Liver (tissue), 9 donors: ENCODE data around the gene FGFBP1. TPM values are rescaled to one million over a fixed set of nuclear protein-coding genes. Genes with fewer than 3 reads are reported as not detected.

Source experiments
- DNase-seq: peaks from one replicate; pipeline ENCODE4 v3.0.0-alpha.2; 2017; ENCODE audit warnings: low spot score
- H3K27ac ChIP-seq, 2 donors: one replicate each; pipeline ENCODE4 v1.7.0; 2013; ENCODE audit warnings: inconsistent platforms in 2 of 2, low read length in 2 of 2, control low read depth in 1 of 2, low read depth in 1 of 2, mild to moderate bottlenecking in 1 of 2
- H3K27me3 ChIP-seq, 4 donors: one replicate each; pipeline versions ENCODE4 v1.6.1 to v1.7.0; 2013; ENCODE audit warnings: low read length in 3 of 4, inconsistent platforms in 1 of 4, mild to moderate bottlenecking in 1 of 4, moderate library complexity in 1 of 4; ENCODE audit not compliant: control insufficient read depth in 4 of 4, insufficient read depth in 4 of 4
- H3K36me3 ChIP-seq, 4 donors: one replicate each; pipeline versions ENCODE4 v1.6.1 to v1.7.0; 2013; ENCODE audit warnings: low read length in 3 of 4, mild to moderate bottlenecking in 3 of 4, low read depth in 1 of 4, moderate library complexity in 1 of 4; ENCODE audit not compliant: control insufficient read depth in 4 of 4, insufficient read depth in 3 of 4
- H3K4me1 ChIP-seq, 4 donors: one replicate each; pipeline versions ENCODE4 v1.6.1 to v1.7.0; 2013; ENCODE audit warnings: low read length in 3 of 4, mild to moderate bottlenecking in 3 of 4, moderate library complexity in 1 of 4; ENCODE audit not compliant: control insufficient read depth in 4 of 4, insufficient read depth in 4 of 4
- H3K4me3 ChIP-seq, 3 donors: one replicate each; pipeline versions ENCODE4 v1.6.1 to v1.7.0; 2013; ENCODE audit warnings: low read length in 3 of 3, control low read depth in 1 of 3, low read depth in 1 of 3, mild to moderate bottlenecking in 1 of 3
- H3K9ac ChIP-seq, 2 donors: one replicate each; pipeline ENCODE4 v1.7.0; 2013; ENCODE audit warnings: low read length in 2 of 2, mild to moderate bottlenecking in 2 of 2, moderate library complexity in 2 of 2, control low read depth in 1 of 2, low read depth in 1 of 2
- H3K9me3 ChIP-seq, 4 donors: one replicate each; pipeline versions ENCODE4 v1.6.1 to v1.7.0; 2013; ENCODE audit warnings: low read length in 3 of 4; ENCODE audit not compliant: control insufficient read depth in 4 of 4
- EGR1 ChIP-seq, 2 donors: IDR thresholded peaks; 2 replicates each; pipeline ENCODE4 v1.6.1; 2016 to 2018; ENCODE audit warnings: antibody characterized with exemption in 2 of 2, low read depth in 2 of 2
- FOXA2 ChIP-seq: IDR thresholded peaks from 2 replicates; pipeline ENCODE4 v1.6.1; 2016; ENCODE audit warnings: antibody characterized with exemption
- HNF4A ChIP-seq, 2 donors: conservative IDR thresholded peaks; 2 replicates each; pipeline ENCODE4 v1.6.1; 2016; ENCODE audit warnings: antibody characterized with exemption in 2 of 2, mild to moderate bottlenecking in 2 of 2
- HNF4G ChIP-seq: IDR thresholded peaks from 2 replicates; pipeline ENCODE4 v1.6.1; 2016; ENCODE audit warnings: antibody characterized with exemption
- JUND ChIP-seq, 2 donors: IDR thresholded peaks; 2 replicates each; pipeline ENCODE4 v1.6.1; 2016; ENCODE audit warnings: antibody characterized with exemption in 2 of 2
- RXRA ChIP-seq, 2 donors: IDR thresholded peaks; 2 replicates each; pipeline ENCODE4 v1.6.1; 2017 to 2018; ENCODE audit warnings: antibody characterized with exemption in 2 of 2, mild to moderate bottlenecking in 1 of 2
- TAF1 ChIP-seq: conservative IDR thresholded peaks from 2 replicates; pipeline ENCODE4 v1.6.1; 2016; ENCODE audit warnings: antibody characterized with exemption, mild to moderate bottlenecking
- WGBS: extraction: QIAGEN DNeasy Blood & Tissue Kit; methylation state at CpG from one replicate; pipeline ENCODE4 v1.1.7; 2013; 5-methylcytosine and 5-hydroxymethylcytosine counted together
- polyA plus RNA-seq, 2 donors: library from polyadenylated mRNA; stranded (reverse) in 1 of 2; unstranded in 1 of 2; fragments of 200-250 nt in 1 of 2; fragments of >200 nt in 1 of 2; fragmentation: Nextera tagmentation in 1 of 2; extraction: Ambion mirVana in 1 of 2; gene quantifications; one replicate each; pipeline versions ENCODE4 v1.2.1 to v1.2.3, GENCODE V29; 2013 to 2015
- total RNA-seq, 2 donors: library from RNA; depleted of rRNA; stranded (reverse); fragments of >200 nt; gene quantifications; one replicate each; pipeline ENCODE4 v1.2.3, GENCODE V29; 2014
- TF ChIP-seq, protein P1 (sequence below): fragments of 150-350 bp; IDR thresholded peaks from 2 replicates; pipeline ENCODE4 v1.5.1; 2017; ENCODE audit warnings: improper control_type of control experiment, low read depth, low read length; ENCODE audit not compliant: missing input control
- TF ChIP-seq, protein P2 (sequence below): IDR thresholded peaks from 2 replicates; pipeline ENCODE4 v1.6.1; 2016; ENCODE audit warnings: antibody characterized with exemption, mild to moderate bottlenecking
- donor health status: healthy.
- donor health status: healthy.
- donor health status: healthy.
- donor health status: healthy.
- donor health status: healthy.

Gene FGFBP1
- total and polyA plus RNA-seq, 4 donors = not detected

DNA sequence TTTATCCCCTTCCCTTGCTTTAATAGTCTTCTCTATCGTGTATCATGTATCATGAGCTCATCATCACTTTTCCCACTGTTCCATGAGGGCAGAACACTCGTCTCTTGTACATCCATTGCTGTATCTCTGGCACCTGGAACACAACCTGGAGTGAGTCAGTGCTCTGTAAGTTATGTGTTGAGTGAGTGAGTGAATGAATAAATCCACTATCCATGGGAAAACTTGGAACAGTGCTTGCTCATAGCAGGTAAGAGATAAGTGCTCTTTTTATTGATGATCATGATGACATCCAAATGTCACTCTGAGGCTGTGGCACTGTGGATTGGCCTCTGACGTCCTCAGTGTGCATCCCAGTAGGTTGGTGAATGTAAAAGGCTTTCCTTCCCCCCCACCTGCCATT lies 4.3 kb downstream of the FGFBP1 start (continued):
- TF ChIP-seq, protein P1, sequence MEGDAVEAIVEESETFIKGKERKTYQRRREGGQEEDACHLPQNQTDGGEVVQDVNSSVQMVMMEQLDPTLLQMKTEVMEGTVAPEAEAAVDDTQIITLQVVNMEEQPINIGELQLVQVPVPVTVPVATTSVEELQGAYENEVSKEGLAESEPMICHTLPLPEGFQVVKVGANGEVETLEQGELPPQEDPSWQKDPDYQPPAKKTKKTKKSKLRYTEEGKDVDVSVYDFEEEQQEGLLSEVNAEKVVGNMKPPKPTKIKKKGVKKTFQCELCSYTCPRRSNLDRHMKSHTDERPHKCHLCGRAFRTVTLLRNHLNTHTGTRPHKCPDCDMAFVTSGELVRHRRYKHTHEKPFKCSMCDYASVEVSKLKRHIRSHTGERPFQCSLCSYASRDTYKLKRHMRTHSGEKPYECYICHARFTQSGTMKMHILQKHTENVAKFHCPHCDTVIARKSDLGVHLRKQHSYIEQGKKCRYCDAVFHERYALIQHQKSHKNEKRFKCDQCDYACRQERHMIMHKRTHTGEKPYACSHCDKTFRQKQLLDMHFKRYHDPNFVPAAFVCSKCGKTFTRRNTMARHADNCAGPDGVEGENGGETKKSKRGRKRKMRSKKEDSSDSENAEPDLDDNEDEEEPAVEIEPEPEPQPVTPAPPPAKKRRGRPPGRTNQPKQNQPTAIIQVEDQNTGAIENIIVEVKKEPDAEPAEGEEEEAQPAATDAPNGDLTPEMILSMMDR = no peak
- no peak for TF ChIP-seq HNF4G

DNA sequence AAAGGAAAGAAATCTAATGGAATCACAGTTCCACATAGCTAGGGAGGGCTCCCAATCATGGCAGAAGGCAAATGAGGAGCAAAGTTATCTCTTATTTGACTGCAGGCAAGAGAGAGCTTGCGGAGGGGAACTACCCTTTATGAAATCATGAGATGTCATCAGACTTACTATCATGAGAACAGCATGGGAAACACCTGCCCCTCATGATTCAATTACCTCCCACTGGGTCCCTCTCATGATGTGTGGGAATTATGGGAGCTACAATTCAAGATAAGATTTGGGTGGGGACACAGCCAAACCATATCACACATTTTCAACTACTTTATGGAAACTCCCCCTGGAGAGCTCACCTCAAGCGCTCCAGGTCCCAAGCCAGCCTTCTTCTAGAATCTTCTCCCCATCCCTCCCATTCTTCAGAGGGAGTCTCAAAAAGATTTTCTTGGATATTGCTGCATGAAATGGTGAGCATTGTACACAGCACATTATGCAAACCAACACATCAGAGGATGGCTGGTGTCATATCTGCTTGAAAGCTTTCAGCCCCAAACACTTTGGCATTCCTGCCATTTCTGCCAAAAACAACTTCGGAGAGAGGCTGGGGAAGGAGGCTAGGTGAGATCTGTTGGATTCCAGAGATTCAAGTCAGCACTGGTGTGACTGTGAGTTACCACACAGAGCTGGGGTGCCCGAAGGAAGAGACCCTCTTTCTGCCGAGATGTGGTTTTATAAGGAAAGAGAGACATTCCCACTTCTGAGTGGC lies 6.9 kb downstream of the FGFBP1 start:
- Histone ChIP-seq H3K36me3 (no peaks in the 10 kb centered on the region), H3K9ac (no peak overlapping the region), H3K9me3 (no peaks in the 10 kb centered on the region), H3K27ac (no peak overlapping the region), H3K4me3 (no peak overlapping the region), H3K27me3 (peaks cover 0 to 4% (median 0%) of the 10 kb centered on the region in 4 donors), H3K4me1 (no peaks in the 10 kb centered on the region)
- no peak for TF ChIP-seq RXRA (IDR thresholded peaks at IDR 0.05)
- TF ChIP-seq, protein P2, sequence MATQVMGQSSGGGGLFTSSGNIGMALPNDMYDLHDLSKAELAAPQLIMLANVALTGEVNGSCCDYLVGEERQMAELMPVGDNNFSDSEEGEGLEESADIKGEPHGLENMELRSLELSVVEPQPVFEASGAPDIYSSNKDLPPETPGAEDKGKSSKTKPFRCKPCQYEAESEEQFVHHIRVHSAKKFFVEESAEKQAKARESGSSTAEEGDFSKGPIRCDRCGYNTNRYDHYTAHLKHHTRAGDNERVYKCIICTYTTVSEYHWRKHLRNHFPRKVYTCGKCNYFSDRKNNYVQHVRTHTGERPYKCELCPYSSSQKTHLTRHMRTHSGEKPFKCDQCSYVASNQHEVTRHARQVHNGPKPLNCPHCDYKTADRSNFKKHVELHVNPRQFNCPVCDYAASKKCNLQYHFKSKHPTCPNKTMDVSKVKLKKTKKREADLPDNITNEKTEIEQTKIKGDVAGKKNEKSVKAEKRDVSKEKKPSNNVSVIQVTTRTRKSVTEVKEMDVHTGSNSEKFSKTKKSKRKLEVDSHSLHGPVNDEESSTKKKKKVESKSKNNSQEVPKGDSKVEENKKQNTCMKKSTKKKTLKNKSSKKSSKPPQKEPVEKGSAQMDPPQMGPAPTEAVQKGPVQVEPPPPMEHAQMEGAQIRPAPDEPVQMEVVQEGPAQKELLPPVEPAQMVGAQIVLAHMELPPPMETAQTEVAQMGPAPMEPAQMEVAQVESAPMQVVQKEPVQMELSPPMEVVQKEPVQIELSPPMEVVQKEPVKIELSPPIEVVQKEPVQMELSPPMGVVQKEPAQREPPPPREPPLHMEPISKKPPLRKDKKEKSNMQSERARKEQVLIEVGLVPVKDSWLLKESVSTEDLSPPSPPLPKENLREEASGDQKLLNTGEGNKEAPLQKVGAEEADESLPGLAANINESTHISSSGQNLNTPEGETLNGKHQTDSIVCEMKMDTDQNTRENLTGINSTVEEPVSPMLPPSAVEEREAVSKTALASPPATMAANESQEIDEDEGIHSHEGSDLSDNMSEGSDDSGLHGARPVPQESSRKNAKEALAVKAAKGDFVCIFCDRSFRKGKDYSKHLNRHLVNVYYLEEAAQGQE = no peak
- TF ChIP-seq, protein P1 = no peak
- no peak for TF ChIP-seq HNF4A (conservative IDR thresholded peaks at IDR 0.05)
- DNase-seq = no peak
- 88% methylated on average over 5 of the region's 5 CpGs for WGBS

DNA sequence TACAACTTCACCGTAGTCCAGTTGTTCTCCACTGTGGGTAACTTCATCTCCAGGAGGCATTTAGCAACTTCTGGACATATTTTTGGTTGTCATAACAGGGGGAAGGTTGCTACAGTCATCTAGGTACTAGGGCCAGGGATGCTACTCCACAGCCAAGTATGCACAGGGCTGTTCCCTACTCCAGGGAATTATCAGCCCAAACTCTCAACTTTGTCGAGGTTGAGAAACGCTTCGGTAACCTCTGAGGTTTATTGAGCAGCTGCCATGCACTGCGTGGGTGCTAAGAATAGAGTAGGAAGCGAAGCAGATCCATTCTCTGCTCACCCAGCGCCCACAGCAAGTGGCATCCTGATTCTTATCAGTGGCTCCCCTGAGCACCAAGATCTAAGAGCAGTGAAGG lies 8.2 kb downstream of the FGFBP1 start:
- TF ChIP-seq FOXA2 (no peak), TAF1 (no peak), JUND (IDR thresholded peaks at IDR 0.05) (no peak), EGR1 (IDR thresholded peaks at IDR 0.05; ENCODE audit: low read depth in 2 of 2) (no peak), HNF4G (no peak)
- H3K36me3 ChIP-seq = no peaks in the 10 kb centered on the region
- H3K4me3 ChIP-seq = no peak overlapping the region
- H3K27ac ChIP-seq = no peak overlapping the region
- H3K9me3 ChIP-seq = no peaks in the 10 kb centered on the region
- no peak overlapping the region for H3K9ac ChIP-seq
- H3K4me1 ChIP-seq = no peaks in the 10 kb centered on the region
- 83% methylated on average over 7 of the region's 7 CpGs for WGBS
- no peaks in the 10 kb centered on the region for H3K27me3 ChIP-seq
- no peak for DNase-seq
